GM18909 (cell line): ENCODE data around the gene RNF20.
"Not testable (repeated sequence)": the region's sequence is repeated elsewhere in the genome, so short reads cannot be mapped to it uniquely, and the experiment has no call there.

Source experiments
- ATAC-seq: cut with Tn5 transposase; IDR thresholded peaks from one replicate; pipeline ENCODE4 v1.9.1; 2021; ENCODE audit warnings: mild to moderate bottlenecking; ENCODE audit not compliant: unreplicated experiment, poor library complexity

RNF20 gene

DNA sequence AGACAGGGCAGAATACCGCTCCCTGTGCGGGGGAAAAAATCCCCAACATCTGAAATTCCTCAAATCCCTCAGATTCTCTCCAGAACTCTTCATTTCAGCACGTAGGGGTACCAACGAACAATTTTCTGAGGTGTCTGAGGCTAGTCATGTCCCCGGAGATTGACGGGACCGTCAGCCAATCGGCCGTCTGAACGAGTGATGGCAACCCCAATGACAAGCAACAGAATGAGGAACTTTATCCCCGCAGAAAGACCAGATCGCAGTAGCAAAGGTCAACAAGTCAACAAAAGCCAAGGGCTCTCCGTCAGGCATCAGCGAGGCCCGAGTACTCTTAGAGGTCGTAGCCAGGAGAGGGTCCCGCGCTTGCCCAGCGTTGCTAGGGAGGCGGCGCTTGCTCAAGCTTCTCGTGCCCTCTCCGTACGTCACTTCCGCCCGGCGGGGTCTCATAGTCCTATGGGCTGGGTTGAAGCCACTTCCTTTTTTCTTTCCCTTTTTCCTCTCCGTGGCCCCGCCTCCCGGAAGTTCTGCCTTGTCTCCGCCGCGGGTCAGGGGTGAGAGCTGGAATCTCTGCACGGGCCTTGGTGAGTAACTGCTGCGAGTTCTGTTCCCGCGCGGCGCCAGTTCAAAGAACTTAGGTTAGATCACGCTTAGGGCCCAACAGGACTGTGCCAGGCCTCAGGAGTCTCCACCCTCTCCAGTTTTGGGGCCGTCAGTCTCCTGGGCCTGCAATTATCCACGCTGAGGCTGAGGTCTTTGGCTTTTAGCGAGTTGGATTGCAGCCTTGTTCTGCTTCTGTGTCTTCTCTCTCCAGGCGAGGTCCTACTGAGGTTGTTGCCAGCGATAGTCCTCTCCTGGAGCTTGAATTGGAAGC is at the start of gene RNF20:
Gene RNF20 (plus strand): TSS at position 520 of the 871 bp plus-strand sequence. CDS start 1,571 bp downstream, outside the sequence.
- ATAC-seq: peak; percentile 99

- ATAC-seq: no peak
Observed at GRCh38 chr9:101484046-101484445, 49.6 kb upstream of the RNF20 start.

DNA sequence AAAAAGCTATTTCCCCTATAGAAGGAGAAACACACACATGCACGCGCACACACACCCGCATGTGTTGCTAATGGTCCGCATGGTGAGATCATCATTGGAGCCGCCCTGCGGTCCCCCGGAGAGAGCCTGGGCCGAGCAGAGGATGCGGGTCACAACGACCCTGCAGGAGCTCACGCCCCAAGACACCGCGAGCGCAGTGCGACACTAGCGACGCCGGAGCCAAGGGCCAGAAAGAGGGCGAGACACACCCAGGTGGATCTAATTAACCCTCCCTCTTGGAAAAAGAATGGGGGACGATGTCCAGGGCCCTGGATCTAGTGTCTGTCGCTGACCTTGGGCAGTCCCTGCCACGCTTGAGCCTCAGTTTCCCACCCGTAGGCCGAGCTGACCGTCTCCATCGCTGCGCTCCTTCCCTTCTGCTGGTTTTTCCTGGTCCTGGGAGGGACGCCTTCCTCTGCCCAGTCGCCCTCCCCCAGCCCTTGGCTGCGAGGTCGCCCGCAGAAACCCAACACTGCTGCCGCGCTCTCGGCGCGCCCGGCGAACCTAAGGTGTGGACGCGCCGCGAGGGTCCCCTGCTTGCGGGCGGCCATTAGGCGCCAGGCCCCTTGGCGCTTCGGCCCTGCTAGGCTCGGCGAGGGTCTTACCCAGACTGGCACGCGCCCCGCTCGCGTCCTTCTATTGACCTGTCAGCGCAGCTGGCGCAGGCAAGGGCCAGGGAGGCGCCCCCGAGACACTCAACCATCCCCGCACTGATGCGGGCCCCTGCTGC is 47.5 kb upstream of the RNF20 start:
- ATAC-seq: no peak

- ATAC-seq: no peak
Observed at GRCh38 chr9:101486693-101487442, 46.8 kb upstream of the RNF20 start.

GRCh38 chr9:101487443-101487840 is 46.2 kb upstream of the RNF20 start:
- ATAC-seq: no peak

- no peak for ATAC-seq
Observed at GRCh38 chr9:101495810-101496209, 37.8 kb upstream of the RNF20 start.

GRCh38 chr9:101498323-101498722 is 35.3 kb upstream of the RNF20 start:
- ATAC-seq: no peak

- no peak for ATAC-seq
Observed at GRCh38 chr9:101504188-101504587, 29.5 kb upstream of the RNF20 start.

GRCh38 chr9:101508211-101508610 is 25.4 kb upstream of the RNF20 start:
- no peak for ATAC-seq

DNA sequence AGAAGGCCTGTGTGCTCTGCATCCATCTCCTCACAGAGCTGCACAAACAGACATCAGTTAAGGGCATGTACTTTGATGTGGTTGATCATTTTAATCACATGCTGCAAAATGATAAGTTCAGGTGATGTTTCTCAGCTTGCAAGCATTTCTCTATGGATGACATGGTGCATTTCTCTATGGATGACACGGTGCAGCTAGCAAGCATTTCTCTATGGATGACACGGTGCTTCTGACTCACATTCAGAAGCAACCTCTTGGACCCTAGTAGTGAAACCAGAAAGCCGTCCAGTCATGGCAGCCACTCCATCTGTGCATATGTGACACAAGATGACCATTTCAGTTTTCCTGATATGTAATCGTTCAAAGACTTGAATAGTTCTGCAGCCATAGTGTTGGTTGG is 24.1 kb upstream of the RNF20 start:
- ATAC-seq: no peak

DNA sequence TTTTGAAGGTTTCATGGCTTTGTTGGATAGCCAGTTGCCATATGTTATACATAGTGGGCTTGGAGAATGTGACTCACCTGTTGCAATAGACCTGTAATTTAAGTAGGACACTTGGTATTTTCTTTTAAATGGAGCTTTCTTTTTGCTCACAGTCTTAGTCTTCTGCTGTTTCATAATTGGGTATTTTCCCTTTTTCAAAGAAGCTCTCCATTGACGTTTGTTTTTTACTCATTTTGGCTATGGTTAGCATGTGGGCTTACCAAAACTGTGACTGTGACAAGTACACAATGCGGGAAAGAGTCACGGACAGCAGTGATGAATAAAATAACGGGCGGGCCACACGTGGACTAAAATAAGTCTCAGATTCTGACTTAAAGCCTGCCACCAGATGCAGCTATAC is 23.2 kb upstream of the RNF20 start:
- ATAC-seq: no peak

GRCh38 chr9:101511009-101511408 is 22.6 kb upstream of the RNF20 start:
- ATAC-seq: no peak

DNA sequence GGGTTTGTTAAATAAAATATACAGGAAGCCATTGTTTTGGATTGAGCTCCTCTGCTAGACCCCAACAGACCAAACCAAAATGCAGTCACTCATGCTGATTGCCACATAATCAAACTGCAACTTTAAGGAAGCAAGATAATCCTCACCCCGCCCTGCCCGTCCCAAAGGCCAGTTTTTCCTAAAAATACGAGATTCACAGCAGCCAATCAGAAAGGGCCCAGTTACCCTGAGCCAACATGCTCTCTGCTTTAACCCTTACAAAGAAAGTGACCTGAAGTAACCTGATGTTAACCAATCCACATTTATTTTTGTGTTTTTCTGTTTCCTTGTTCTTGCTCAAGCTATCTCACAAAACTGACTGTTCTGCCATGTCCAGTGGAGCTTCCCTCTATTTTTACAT is 21.5 kb upstream of the RNF20 start:
- no peak for ATAC-seq

GRCh38 chr9:101513351-101513750 is 20.3 kb upstream of the RNF20 start:
- ATAC-seq: no peak

GRCh38 chr9:101514071-101514470 is 19.6 kb upstream of the RNF20 start:
- ATAC-seq: no peak

DNA sequence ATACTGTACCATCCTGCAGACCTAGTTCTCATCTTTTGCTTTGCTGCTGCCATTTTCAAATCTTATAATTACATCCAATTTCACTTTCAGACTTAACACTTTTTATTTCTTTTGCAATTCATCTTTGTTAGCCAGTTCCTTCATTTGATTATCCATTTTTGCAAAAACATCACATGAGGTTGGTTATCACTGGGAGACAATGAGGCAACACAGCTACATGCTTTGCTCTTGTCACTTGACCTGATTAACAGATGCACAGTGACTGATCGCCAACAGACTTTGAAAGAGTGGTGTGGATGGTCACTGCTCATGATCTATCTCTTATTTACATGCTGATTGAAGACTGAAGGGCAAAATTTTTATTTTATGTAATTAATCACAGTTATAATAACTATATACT is 17.0 kb upstream of the RNF20 start:
- ATAC-seq: no peak

DNA sequence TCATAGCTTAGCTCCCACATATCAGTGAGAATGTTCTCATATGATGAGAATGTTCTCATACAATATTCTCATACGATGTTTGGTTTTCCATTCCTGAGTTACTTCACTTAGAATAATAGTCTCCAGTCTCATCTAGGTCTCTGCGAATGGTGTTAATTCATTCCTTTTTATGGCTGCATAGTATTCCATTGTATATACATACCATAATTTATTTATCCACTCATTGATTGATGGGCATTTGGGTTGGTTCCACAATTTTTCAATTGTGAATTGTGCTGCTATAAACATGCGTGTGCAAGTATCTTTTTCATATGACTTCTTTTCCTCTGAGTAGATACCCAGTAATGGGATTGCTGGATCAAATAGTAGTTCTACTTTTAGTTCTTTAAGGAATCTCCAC is 15.2 kb upstream of the RNF20 start:
- ATAC-seq: not testable (repeated sequence)

- ATAC-seq: no peak
Observed at GRCh38 chr9:101524371-101524770, 9.3 kb upstream of the RNF20 start.

- no peak for ATAC-seq
Observed at GRCh38 chr9:101527066-101527465, 6.6 kb upstream of the RNF20 start.

- no peak for ATAC-seq
Observed at GRCh38 chr9:101528015-101528414, 5.6 kb upstream of the RNF20 start.
